Activated CD4-positive, CD25-positive, alpha-beta regulatory T cell treated with anti-CD3 and anti-CD28 coated beads, Interleukin-2, amount 50 U/mL, for 72 hours (primary cell): Measurements from ENCODE around the gene LRP2.
"Not testable (repeated sequence)": the region's sequence is repeated elsewhere in the genome, so short reads cannot be mapped to it uniquely, and the experiment has no call there.

Experiments used
- DNase-seq: peaks from one replicate; pipeline ENCODE4 v3.0.0; 2021

LRP2 gene

DNA sequence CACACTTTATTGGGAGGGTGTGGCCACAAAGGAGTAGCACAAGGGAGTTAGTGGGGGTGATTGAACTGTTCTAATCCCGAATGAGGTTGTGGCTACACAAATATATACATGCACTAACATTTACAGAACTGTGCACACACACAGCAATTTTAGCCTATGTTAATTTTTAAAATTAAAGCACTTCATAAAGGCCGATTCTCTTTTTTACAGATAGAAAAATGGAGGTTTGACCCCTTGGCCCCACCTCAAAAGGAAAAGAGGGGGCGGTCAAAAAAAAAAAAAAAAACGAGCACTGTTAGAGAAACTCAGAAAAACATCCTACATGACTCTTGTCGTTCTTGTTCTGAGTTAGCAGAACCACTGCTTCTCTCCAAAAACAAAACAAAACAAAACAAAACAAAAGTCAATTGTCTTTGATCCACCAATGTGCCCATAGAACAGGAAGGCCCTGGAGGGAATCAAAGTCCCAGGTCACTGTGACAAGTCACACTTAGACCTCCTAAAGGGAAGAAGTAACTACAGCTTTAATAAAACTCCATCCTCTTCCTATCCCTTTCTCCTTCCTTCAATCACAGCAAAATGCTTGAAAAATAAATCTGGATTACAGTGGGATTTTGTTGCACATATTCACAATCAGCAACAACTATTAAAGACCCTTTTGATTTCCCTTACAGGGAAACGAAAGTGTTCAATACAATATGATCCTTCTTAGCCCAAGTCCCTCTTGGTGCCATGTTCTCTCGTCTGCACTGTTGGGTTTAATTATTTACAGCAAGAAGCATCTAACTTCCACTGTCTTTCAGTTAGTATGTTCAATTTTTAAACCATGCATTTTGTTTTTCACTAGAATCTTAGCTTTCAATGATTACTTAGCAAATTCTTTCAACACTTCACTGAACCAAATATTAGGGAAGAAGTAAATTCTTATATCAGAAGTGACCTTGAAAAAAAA lies 16.6 kb downstream of the LRP2 start:
- no peak for DNase-seq

DNA sequence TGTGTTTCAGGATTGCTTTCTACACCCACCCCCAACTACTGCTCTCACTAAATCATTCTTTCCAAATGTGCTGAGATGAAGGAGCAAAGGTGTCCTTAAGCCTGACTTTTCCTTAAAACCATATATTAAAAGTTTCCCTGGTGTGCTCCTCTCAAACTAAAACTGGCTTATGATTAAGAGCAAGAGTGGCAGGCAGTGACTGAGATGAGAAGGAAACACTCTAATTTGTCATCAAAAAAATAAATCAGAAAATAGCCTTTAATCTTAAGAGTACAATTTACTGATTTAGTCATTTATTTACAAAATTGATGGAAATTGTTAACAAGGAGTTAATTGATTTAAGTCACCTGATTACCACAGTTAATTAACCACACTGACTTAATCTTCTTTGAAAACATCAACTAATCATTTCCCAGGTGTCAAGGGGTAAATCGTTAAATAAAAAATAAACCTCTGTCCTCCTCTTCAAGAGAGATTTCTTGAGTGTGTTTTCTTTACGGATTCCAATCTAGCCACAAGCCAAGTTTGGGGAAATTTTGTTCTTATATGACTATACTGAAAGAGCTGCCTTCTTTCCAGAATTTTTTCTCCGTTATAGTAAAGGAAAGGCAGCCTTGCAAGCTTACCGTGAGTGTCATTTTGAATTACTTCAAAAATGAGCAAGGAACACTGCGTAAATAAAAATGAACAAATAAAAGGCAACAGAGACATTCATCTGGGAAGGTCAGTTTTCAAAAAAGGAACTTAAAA lies 17.4 kb downstream of the LRP2 start:
- DNase-seq, result no peak

DNA sequence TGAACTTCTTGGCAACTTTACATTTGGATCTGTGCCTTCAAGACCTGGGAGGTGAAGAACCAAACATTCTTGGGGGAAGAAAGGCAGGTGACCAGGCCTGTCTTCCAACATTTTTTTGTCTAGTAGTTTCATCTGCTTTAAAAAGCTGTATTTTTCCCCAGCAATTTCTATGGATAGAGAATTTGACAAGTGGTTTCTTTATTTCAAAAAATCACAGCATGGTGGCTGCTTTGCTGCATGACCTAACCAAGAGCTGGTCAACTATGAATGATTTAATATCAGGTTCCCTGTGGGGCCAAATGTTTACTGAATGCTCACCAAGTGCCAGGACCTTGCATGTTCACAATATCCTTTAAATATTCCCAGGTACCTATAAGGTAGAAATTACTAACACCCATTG lies 19.1 kb downstream of the LRP2 start:
- no peak for DNase-seq

DNA sequence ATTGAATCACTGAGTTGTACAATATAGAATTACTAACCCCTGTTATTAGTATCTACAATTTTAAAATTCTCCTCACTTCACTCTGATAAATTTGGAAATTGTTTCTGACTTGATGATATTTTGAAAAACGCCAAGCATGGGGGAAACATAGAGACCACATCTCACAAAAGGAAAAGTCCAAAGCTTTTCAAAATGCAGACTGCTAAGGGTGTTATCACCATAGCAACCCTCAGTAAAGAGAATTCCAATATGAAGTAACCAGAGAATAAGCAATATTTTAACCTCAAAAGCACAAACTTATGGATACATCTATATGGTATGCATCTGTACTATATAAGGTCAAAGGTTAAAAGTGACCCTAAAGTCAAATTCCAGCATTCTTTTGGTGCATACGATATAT lies 22.7 kb downstream of the LRP2 start:
- DNase-seq, result no peak

DNA sequence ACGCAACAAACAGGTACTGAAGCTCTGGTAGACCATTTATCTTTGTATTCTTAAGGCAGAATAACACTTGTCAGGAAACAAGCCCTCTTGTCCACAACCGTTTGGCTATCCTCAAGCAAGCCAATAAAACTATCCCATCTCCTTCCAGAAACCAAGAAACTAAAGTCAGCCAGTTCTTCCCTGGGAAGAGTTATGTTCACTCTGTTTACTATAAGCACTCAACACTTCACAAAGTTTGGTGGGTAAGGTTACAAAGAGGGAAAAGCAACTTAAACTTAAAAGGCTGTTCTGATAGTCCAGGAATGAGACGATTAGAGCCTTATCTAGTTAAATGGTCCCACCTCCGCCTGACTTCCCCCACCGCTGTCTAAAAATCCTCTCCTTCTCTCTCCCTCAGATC lies 25.6 kb downstream of the LRP2 start:
- DNase-seq, result no peak

DNA sequence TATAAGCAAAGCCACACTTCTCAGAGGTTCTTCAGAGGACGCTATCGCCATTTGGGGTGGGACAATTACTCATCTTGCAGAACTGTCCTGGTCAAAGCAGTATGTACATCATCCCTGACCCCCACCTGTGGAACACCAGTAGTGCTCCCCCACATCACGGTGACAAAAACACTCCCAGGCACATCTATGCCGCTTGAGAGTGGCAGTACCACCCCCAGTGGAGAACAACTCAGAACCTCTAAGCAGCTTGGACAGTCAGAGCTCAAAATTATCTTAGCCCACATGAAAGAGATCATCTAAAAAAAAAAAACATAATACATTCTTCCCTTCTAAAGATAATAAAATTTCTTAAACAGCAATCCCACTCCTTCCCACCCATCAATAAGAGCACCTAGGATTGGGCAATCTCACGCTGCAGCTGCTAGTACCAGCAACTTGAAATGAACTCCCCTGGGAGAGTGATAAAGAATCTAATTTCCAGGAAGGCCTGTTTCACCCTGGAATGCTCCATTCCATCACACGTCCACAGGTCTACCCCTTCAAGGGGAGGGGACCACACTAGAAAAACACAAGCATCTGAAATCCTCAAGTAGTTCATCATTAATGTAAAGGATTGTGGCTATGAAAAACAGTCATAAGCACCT lies 31.7 kb downstream of the LRP2 start:
- DNase-seq, result no peak

DNA sequence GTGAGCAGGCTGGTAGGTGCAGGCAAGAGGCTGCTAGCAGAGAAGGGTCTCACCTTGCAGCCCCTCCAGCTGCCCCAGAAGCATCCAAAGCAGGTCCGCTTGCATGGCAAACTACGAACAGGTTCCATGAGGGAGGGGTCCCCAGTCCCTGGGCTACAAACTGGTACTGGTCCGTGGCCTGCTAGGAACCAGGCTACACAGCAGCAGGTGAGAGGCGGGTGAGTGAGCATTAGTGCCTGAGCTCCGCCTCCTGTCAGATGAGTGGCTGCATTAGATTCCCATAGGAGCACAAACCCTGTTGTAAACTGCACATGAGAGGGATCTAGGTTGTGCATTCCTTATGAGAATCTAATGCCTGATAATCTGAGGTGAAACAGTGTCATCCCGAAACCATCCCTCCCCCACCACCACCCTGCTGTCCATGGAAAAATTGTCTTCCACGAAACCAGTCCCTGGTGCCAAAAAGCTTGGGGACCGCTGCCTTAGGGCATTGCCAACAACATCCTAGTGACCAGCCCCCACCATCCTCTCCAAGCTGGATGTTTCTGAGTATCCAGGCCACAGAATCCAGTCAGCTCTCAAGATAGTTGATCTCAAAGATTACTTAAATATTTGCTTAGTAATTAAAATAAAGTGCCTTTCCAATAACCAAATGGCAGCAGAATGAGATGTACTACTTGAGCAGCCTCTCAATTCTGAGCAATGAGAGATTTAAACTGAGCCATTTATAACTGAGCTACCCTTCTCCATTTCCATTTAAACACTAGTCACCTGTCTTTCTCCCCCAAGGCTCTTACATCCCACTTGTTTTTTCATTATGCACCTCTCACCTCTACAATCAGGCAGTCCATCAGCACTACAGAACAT lies 32.4 kb downstream of the LRP2 start:
- DNase-seq, result no peak

DNA sequence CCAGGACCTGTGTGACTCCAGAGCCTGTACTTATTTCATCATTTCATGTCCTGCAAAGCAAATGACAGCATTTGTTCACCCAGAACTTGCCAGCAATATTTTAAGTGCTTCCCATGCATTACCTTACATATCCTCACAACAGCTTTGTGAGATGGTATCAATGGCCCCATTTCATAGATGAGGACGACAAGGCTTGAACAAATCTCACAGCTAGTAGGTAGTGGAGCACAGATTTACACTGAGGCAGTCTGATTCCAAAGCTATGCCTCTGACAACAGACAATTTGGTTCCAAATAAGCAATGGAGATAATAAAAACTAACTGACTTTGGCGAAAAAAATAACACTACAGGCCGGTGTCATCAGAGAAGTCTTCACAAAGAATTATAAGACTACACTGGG lies 33.5 kb downstream of the LRP2 start:
- DNase-seq, result no peak

DNA sequence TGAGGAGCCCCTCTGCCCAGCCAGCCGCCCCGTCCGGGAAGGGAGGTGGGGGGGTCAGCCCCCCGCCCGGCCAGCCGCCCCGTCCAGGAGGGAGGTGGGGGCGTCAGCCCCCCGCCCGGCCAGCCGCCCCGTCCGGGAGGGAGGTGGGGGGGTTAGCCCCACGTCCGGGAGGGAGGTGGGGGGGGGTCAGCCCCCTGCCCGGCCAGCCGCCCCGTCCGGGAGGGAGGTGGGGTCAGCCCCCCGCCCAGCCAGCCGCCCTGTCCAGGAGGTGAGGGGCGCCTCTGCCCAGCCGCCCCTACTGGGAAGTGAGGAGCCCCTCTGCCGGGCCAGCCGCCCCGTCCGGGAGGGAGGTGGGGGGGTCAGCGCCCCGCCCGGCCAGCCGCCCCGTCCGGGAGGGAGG lies 34.5 kb downstream of the LRP2 start:
- not testable (repeated sequence) for DNase-seq

DNA sequence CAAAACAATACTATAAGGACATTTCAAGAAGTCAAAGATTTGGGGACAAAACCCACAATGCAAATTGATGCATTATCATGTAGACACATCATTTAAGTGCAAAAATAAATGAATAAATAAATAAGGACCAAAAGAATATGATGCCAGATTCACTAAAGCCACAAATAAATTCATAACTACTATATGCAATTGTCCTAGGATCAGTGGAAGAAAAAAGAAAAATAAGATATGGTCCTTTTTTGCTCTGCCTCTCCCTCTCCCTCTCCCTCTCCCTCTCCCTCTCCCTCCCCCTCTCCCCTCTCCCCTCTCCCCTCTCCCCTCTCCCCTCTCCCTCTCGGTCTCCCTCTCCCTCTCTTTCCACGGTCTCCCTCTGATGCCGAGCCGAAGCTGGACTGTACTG lies 36.4 kb downstream of the LRP2 start:
- not testable (repeated sequence) for DNase-seq

DNA sequence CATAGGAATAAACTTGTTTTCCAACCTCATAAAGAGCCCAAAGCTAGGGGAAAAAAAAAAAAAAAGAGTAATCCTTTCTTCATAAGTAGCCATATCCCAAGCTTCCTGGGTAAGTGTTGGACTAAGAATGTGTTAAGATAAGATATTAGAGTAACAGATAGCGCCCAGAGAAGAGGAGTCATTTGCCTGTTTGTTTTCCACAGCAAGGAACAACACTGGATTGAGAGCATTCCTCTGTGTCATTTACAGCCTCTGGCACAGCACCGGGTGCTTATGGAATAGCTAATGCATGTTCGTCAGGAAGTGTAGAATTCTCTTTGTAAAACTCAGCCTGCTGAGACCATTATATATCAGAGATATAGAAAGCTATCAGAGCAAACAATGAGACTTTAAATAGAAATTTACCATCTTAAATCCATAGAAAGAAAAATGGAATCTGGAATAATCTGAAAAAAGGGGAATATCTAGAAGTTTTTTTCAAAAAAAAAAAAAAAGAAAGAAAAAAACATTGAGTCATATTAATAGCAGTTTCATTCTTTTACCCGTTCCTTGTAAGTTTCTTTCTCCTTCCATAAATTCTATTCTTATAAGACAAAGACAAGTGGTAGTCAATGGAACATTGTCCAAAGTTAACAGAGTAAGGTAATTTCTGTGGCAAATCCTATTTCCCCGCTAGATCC lies 37.6 kb downstream of the LRP2 start:
- no peak for DNase-seq

DNA sequence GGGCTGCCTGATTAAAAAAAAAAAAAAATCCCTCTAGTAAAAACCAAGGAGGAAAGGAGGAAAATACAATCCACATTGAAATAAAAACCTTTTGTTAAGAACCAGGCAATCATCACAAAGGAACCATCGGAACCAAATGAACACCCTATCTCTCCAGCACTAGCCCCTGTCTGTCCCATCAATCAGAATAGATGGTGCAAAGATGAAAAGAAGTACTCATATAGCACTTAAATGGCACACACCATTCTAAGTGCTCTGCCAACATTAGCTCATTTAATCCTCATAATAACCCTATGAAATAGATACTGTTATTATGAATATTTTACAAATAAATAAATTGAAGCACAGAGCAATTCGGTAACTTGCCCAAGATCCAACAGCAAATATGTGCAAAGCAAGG lies 38.5 kb downstream of the LRP2 start:
- no peak for DNase-seq

DNA sequence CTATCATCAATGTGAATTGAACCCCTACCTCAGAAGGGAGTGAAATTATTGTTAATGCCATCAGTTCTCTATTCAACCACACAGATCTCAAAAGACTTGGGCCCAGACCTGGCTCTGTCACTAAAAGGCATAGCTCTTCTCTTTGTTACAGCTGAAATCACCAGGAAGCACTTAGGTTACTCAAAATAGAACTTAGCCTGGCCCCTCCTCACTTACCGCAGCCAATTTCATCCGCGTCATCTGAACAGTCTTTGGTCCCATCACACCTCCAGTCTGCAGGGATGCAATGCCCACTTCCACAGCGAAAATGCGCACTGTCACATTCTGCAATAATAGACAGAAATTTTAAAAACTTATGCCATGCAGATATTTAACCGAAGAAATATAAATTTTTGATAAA lies 41.8 kb downstream of the LRP2 start:
- DNase-seq, result no peak

DNA sequence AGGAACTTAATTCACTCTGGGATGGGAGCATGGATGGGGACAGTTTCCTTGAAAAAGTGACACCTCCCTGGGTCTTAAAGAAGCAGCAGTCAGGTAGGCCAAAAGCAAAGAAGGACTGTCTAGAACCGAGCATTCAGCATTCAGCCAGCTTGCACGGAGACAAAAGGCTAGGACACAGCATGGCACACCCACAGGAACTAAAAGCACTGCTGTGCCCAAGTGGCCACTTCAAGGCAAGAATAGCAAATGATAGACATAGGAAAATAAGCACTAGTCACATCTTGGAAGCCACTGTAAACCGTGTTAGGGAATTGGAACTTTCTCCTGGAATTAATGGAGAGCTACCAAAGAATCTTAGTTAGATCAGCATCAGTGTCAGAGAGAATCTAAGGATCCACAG lies 47.0 kb downstream of the LRP2 start:
- no peak for DNase-seq

DNA sequence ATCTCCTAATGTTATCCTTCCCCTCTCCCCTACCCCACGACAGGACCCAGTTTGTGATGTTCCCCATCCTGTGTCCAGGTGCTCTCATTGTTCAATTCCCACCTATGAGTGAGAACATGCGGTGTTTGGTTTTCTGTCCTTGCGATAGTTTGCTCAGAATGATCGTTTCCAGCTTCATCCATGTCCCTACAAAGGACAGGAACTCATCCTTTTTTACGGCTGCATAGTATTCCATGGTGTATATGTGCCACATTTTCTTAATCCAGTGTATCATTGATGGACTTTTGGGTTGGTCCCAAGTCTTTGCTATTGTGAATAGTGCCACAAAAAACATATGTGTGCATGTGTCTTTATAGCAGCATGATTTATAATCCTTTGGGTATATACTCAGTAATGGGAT lies 54.0 kb downstream of the LRP2 start:
- not testable (repeated sequence) for DNase-seq

DNA sequence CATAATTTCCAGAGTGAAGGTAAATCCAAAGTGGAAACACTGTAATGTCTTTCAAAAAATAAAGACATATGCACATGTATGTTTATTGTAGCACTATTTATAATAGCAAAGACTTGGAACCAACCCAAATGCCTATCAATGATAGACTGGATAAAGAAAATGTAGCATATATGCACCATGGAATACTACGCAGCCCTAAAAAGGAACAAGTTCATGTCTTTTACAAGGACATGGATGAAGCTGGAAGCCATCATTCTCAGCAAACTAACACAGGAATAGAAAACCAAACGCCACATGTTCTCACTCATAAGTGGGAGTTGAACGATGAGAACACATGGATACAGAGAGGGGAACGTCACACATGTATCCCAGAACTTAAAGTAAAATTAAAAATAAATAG lies 57.6 kb downstream of the LRP2 start:
- not testable (repeated sequence) for DNase-seq

DNA sequence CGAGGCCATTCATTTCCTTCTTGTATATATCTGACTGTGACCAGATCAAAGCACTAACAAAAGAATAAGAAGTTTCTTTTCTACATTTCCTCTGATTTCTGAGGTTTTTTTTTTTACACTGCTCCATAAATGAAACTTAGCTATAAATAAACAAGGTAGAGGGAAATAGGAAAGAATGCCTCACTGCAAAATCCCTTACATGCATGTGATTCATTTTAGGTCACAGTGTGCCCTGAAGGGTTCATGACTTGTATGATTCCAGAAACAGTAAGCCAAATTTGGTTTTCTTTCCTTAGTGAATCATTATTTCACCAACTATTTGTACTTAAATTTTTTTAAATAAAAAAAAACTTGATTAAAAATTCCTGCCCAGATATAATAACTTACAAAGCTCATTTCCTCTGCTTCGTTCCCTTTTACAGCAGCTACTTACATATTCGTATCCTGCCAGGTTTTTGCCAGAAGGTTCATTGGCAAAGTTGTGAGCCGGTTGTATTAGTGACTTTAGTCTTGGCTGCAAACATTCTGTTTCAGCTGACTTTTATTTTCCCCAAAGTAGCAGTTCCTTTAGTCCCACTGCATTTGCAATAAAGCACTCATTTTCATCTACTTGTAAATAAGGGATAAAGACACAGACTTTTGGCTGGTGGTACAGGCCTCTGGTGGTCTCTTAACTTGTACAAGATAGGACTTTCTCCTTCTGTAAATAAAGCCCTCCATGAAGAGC lies 58.6 kb downstream of the LRP2 start:
- no peak for DNase-seq

DNA sequence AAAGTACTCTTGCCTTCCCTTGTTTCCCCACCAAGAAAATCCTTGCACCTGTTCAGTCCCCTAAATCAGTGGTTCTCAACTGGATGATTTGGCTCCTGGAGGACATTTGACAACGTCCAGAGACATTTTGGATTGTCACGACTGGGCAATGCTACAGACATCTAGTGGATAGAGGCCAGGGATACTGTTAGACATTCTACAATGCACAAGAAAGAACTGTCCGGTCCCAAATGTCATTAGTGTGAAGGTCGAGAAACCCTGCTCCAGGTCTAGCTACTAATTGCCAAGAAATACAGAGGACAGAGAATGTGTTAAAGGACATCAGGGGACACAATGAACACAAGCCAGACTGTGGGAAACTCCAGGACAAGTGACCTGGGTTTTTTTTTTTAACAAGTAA lies 60.0 kb downstream of the LRP2 start:
- DNase-seq, result no peak

DNA sequence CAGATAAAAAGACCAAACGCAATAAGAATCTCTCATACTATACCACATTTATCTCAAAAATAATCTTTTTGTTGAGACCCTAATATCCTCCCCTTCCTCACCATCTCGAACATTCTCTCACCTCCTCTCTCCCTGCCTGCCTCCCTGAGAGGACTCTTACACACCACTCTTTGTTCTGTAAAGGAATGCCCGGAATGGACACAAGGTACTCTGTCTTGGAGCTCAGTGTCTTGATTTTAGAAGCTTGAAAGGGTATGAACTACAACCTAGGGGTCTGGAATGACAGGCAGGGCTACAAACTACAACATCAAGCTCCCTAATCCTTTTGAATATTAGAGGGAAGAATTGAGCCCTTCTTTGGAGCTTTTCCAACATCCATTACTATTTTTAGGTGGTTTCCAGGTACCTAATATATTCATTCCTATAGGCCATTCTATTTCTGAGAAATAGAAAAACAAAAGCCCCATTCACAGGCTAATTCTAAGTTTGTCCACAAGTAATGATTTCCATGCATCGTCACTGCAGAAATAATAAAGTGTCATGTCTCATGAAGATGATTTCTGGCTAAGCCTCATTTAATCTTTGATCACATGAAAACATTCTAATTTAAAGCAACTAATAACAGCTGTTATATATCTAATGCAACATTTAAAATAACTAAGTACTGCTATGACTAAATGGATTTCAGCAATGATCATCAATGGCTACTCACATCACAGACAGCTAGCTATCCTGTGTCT lies 60.6 kb downstream of the LRP2 start:
- no peak for DNase-seq

DNA sequence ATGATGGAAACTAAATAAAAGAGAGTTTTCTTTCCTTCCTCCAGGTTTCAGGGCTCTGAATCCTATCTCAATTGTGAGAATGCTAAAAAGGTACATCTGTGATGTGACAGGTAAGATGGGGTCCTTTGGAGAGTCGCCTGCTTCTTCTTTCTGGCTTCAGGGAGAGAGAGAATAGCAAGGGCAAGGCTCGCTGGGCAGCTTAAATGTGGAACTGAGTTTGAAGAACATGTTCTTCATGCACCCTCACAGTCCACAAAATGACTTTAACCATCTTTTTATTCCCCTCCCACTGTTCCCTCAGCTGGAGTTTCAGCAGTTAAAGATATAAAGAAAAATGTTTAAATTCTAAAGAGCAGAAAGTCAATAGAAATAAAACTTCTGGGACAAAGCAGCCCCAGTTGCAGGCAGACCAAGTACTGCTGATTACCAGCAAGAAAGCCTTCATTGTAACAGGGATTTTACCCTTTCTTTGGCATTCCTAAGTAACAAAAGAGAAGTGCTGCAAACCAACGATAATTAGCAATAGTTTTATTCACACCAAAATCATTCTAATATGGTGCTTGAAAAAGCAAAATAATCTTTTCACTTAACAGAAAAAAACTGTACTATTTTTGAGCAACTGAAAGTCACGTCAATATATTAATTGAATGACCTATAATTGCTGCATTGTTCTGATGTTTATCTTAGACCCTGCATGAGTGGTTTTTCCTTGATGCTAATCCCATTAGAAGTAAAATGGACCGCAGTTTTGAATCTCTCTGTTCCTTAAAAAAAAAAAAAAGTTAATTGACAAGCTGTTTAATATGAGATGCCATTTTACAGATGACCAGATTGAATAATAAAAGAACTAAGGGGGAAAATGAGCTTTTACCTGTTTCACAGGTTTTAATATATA lies 61.5 kb downstream of the LRP2 start:
- DNase-seq, result no peak
